ENCODE results near the gene PAGR1.
"Not testable (repeated sequence)": the region's sequence is repeated elsewhere in the genome, so short reads cannot be mapped to it uniquely, and the experiment has no call there.

Gene PAGR1

GRCh38 chr16:29793153-29793552, 22.8 kb upstream of the PAGR1 start:
- not testable (repeated sequence) for DNase-seq

GRCh38 chr16:29794231-29794710, 21.7 kb upstream of the PAGR1 start:
- DNase-seq, result no peak

GRCh38 chr16:29802416-29802935, 13.5 kb upstream of the PAGR1 start:
- DNase-seq, result no peak

- no peak for DNase-seq
Measured at GRCh38 chr16:29804020-29804419, 11.9 kb upstream of the PAGR1 start.

DNA sequence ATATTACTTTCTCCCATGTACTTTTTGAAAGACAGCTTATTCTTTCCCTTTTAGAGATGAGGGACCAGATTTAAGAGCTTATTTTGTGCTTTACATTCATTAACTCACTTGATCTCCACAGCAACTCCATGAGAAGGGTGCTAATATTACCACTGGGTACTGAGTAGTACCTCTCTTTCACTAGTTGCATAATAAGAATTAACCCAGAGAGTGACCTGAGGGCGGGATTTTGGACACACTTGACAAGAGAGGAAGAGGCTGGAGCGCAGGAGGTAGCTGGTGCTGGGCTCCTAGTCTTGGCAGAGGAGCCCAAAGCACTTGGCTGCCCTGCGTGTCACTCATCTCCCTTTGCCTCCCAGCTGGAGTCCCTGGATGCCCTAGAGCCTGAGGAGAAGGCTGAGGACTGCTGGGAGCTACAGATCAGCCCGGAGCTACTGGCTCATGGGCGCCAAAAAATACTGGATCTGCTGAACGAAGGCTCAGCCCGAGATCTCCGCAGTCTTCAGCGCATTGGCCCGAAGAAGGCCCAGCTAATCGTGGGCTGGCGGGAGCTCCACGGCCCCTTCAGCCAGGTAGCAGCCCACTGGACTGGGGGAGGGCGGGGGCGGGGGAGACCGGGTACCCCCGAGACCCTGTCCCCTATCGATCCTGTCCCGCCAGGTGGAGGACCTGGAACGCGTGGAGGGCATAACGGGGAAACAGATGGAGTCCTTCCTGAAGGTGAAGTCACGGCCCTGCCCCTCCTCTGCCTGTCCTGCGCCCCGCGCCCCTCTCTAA, 11.3 kb upstream of the PAGR1 start:
- DNase-seq, result peak; percentile 48

DNA sequence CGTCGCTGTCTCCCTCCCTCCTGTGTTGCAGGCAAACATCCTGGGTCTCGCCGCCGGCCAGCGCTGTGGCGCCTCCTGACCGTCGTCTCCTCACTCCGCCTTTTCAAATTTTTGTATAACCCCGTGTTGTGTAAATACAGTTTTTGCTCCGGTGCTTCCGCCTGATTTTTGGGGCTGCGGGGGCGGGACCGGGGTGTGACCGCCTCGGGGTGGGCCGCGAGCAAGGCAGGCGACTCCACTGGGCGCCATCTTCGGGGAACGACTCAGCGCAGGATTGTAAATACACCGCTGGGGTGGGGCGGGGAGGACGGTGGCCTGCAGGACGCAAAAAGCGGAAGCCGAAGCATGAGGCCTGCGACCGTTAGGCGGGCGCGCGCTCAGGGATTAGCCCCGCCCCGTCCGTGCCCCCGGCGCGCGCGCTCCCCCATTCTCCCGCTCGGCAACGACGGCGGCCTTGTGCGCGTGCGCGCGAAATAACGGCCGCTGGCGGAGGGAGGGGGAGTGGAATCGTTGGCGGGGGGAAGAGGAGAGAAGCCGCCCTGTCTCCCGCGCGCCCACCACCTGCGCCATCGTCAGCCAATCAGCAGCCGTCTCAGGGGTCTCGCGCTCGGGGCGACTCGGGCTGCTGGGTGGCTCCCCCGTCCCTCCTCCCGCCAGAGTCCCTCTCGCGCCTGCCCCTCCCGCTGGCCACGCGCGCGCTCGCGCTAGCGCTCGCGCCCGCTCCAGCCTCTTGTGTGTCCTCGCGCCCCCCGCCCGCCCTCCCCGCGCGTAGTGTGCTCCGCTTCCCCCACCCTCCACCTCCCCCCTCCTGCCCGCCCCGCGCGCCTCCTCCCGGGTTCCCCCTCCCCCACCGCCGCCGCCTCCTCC, 10.5 kb upstream of the PAGR1 start:
- peak; percentile 95 for DNase-seq

DNA sequence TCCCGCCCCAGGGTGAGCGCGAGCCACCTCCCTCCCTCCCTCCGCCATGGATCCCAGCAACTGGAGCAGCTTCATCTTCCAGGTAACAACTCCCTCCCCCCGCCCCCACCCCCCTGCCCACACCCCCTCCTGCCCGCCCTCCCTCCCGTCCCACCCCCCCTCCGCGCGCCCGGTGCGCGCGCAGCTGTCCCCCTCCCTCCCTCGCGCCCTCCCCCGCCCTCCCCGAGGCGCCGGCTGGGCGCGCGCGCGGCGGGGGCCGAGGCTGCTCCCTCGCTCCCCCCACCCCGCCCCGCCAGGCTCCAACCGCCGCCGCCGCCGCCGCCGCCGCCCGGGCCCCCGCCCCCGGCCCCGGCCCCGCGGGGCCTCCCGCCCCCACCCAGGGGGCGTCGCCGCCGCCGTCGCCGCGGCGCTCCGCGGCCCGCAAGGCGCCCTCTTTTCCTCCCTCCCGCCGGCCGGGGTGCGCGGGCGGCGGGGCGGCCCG, 9.8 kb upstream of the PAGR1 start, which contains the start of gene MAZ:
Gene MAZ (plus strand): TSS at position 431 of the 481 bp plus-strand sequence. CDS start 173 bp downstream, outside the sequence.
- DNase-seq, result peak; percentile 74

- DNase-seq, result no peak
Measured at GRCh38 chr16:29806641-29807425, 9.1 kb upstream of the PAGR1 start.

DNA sequence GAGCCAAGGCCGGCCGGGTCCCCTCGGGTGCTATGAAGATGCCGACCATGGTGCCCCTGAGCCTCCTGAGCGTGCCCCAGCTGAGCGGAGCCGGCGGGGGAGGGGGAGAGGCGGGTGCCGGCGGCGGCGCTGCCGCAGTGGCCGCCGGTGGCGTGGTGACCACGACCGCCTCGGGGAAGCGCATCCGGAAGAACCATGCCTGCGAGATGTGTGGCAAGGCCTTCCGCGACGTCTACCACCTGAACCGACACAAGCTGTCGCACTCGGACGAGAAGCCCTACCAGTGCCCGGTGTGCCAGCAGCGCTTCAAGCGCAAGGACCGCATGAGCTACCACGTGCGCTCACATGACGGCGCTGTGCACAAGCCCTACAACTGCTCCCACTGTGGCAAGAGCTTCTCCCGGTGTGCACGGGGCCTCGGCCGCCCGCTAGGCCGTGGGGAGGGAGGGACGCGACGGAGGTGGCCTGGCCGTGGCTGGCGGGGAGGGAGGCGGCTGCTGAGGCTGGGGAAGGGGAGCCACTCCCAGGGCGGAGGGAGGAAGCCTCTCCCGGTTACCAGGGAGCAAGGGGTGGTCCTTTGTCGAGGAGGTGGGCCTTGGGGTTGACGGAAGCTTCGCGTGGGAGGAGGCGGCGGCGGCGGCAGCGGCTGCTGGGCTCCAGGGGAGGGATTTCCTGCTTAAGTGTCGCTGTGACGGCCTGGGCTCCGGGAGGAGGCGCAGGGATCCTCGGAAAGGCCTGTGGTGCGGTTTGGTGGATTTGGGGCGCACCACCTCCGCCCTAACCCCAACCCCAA, 8.3 kb upstream of the PAGR1 start:
- DNase-seq, result peak; percentile 75

GRCh38 chr16:29808219-29808900, 7.6 kb upstream of the PAGR1 start:
- DNase-seq, result no peak

GRCh38 chr16:29809031-29809747, 6.8 kb upstream of the PAGR1 start:
- DNase-seq, result no peak

DNA sequence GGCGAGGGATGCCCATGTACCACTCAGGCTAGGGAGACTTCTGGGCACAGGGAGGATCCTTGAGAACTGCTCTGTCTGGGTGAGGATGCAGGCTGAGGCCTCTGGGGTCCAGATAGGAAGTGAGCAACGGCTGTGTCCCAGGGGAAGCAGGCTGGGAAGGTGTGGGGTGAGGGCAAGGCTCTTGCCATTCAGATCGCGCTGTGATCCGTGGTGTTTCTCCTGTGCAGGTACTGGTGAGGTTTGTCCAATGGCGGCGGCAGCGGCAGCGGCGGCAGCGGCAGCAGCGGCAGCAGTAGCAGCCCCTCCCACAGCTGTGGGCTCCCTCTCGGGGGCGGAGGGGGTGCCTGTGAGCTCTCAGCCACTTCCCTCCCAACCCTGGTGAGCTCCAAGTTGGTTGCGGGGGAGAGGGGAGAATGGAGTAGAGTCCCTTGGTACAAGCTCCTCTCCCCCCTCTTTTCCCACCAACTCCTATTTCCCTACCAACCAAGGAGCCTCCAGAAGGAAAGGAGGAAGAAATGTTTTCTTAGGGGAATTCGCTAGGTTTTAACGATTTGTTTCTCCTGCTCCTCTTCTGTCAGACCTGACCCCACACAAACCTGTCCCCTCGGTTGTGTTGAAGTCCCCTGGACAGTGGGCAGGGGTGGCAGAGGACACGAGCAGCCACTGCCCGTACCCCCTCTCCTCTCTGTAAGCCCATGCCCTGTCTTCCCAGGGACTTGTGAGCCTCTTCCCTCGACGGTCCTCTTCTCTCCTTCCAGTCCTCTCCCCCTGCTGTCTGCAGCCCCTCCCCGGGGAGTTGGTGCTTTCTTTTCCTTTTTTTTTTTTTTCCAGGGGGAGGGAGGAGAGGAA, 5.9 kb upstream of the PAGR1 start:
- DNase-seq, result no peak

DNA sequence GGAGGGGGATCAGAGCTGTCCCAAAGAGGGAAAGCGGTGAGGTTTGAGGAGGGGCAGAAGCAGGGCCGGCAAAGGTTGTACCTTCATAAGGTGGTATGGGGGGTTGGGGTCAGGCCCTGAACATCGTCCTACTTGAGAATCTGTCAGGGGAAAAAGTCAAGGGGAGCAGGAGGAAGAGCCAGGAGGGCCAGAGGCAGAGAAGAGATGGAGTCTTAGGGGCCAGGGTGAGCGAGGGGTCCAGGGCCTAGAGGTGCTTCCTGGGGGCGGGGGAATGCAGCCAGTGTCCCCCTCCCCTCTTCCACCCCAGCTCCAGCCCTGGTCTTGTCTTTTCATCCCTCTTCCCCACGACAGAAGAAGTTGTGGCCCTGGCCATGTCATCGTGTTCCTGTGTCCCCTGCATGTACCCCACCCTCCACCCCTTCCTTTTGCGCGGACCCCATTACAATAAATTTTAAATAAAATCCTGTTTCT, 5.2 kb upstream of the PAGR1 start:
- no peak for DNase-seq

GRCh38 chr16:29811170-29811895, 4.6 kb upstream of the PAGR1 start:
- peak; percentile 20 for DNase-seq

GRCh38 chr16:29811896-29812665, 3.9 kb upstream of the PAGR1 start, which contains the start of gene PRRT2:
Gene PRRT2 (plus strand): TSS chr16:29812193. CDS start chr16:29813055, 862 bp downstream.
- no peak for DNase-seq

- DNase-seq, result no peak
Measured at GRCh38 chr16:29812754-29813643, 3.0 kb upstream of the PAGR1 start.
